HG02938 (cell line): Measurements from ENCODE around the gene LIG3.
A peak's percentile ranks its signal among the peaks of the same experiment; 100 is the strongest.
"Not testable (repeated sequence)": the region's sequence is repeated elsewhere in the genome, so short reads cannot be mapped to it uniquely, and the experiment has no call there.

Experiments used
- ATAC-seq: cut with Tn5 transposase; IDR thresholded peaks from one replicate; pipeline ENCODE4 v1.9.1; 2021; ENCODE audit warnings: mild to moderate bottlenecking, moderate library complexity; ENCODE audit not compliant: unreplicated experiment

Gene LIG3

GRCh38 chr17:35030780-35031179 is 50.5 kb downstream of the LIG3 start:
- ATAC-seq: no peak

- ATAC-seq: no peak
Measured at GRCh38 chr17:35038453-35038852, 58.1 kb downstream of the LIG3 start.

GRCh38 chr17:35041390-35041789 is 61.1 kb downstream of the LIG3 start:
- ATAC-seq: no peak

GRCh38 chr17:35044181-35044580 is 63.9 kb downstream of the LIG3 start:
- no peak for ATAC-seq

- not testable (repeated sequence) for ATAC-seq
Measured at GRCh38 chr17:35045458-35045979, 65.2 kb downstream of the LIG3 start.

GRCh38 chr17:35046245-35046644 is 65.9 kb downstream of the LIG3 start:
- ATAC-seq: no peak

- ATAC-seq: peak; percentile 57
Measured at GRCh38 chr17:35046740-35047283, 66.5 kb downstream of the LIG3 start.

- ATAC-seq: no peak
Measured at GRCh38 chr17:35048685-35049379, 68.5 kb downstream of the LIG3 start.

- ATAC-seq: no peak
Measured at GRCh38 chr17:35050170-35050569, 69.9 kb downstream of the LIG3 start.

- peak; percentile 54 for ATAC-seq
Measured at GRCh38 chr17:35051183-35051578, 70.9 kb downstream of the LIG3 start.

- ATAC-seq: no peak
Measured at GRCh38 chr17:35051579-35052240, 71.4 kb downstream of the LIG3 start.

GRCh38 chr17:35052241-35052610 is 71.9 kb downstream of the LIG3 start:
- ATAC-seq: no peak

- no peak for ATAC-seq
Measured at GRCh38 chr17:35052780-35053179, 72.5 kb downstream of the LIG3 start.

- ATAC-seq: no peak
Measured at GRCh38 chr17:35053204-35053603, 72.9 kb downstream of the LIG3 start.

GRCh38 chr17:35056013-35056412 is 75.7 kb downstream of the LIG3 start:
- no peak for ATAC-seq

- ATAC-seq: no peak
Measured at GRCh38 chr17:35057332-35057915, 77.1 kb downstream of the LIG3 start.
